ENCODE results near the gene YARS1.

YARS1 gene

GRCh38 chr1:32780628-32781234, 36.4 kb downstream of the YARS1 start:
- DNase-seq (ENCODE audit: low read depth in 2 of 2): no peak

GRCh38 chr1:32780005-32780404, 37.2 kb downstream of the YARS1 start:
- DNase-seq (ENCODE audit: low read depth in 2 of 2): no peak

GRCh38 chr1:32779242-32779641, 37.9 kb downstream of the YARS1 start:
- DNase-seq (ENCODE audit: low read depth in 2 of 2): no peak

GRCh38 chr1:32775640-32776337, 41.4 kb downstream of the YARS1 start:
- DNase-seq (ENCODE audit: low read depth in 2 of 2): no peak

GRCh38 chr1:32774950-32775634, 42.1 kb downstream of the YARS1 start:
- DNase-seq (ENCODE audit: low read depth in 2 of 2): no peak

- DNase-seq (ENCODE audit: low read depth in 2 of 2): no peak
Observed at GRCh38 chr1:32774464-32774808, 42.7 kb downstream of the YARS1 start.

GRCh38 chr1:32773764-32774463, 43.2 kb downstream of the YARS1 start:
- no peak for DNase-seq (ENCODE audit: low read depth in 2 of 2)

- peak; percentile 48 to 62 for DNase-seq (ENCODE audit: low read depth in 2 of 2)
Observed at GRCh38 chr1:32773018-32773763, 44.0 kb downstream of the YARS1 start.

- DNase-seq (ENCODE audit: low read depth in 2 of 2): no peak
Observed at GRCh38 chr1:32772281-32773017, 44.7 kb downstream of the YARS1 start.

- DNase-seq (ENCODE audit: low read depth in 2 of 2): no peak
Observed at GRCh38 chr1:32771561-32772280, 45.4 kb downstream of the YARS1 start.

GRCh38 chr1:32770741-32771548, 46.2 kb downstream of the YARS1 start:
- no peak for DNase-seq (ENCODE audit: low read depth in 2 of 2)

GRCh38 chr1:32770221-32770731, 46.9 kb downstream of the YARS1 start:
- no peak for DNase-seq (ENCODE audit: low read depth in 2 of 2)

GRCh38 chr1:32769524-32770220, 47.5 kb downstream of the YARS1 start:
- DNase-seq (ENCODE audit: low read depth in 2 of 2): no peak

GRCh38 chr1:32768110-32768850, 48.9 kb downstream of the YARS1 start:
- DNase-seq (ENCODE audit: low read depth in 2 of 2): no peak

GRCh38 chr1:32767641-32768040, 49.5 kb downstream of the YARS1 start:
- no peak for DNase-seq (ENCODE audit: low read depth in 2 of 2)

- no peak for DNase-seq (ENCODE audit: low read depth in 2 of 2)
Observed at GRCh38 chr1:32767156-32767555, 50.0 kb downstream of the YARS1 start.

- DNase-seq (ENCODE audit: low read depth in 2 of 2): no peak
Observed at GRCh38 chr1:32766328-32766972, 50.7 kb downstream of the YARS1 start.
